ENCODE results near the gene COL5A2.

The COL5A2 gene

GRCh38 chr2:189046320-189046719 is 133.2 kb downstream of the COL5A2 start:
- no peak for DNase-seq

- no peak for DNase-seq
Observed at GRCh38 chr2:189045836-189046235, 133.7 kb downstream of the COL5A2 start.

- no peak for DNase-seq
Observed at GRCh38 chr2:189037518-189037917, 142.0 kb downstream of the COL5A2 start.

- no peak for DNase-seq
Observed at GRCh38 chr2:189024901-189025618, 154.5 kb downstream of the COL5A2 start.

- DNase-seq: no peak
Observed at GRCh38 chr2:189022492-189022891, 157.1 kb downstream of the COL5A2 start.

GRCh38 chr2:189022053-189022481 is 157.5 kb downstream of the COL5A2 start:
- DNase-seq: no peak

- DNase-seq: no peak
Observed at GRCh38 chr2:189020179-189020578, 159.4 kb downstream of the COL5A2 start.

- no peak for DNase-seq
Observed at GRCh38 chr2:189018631-189019030, 160.9 kb downstream of the COL5A2 start.

- DNase-seq: no peak
Observed at GRCh38 chr2:189016311-189016861, 163.2 kb downstream of the COL5A2 start.

GRCh38 chr2:189015359-189015758 is 164.2 kb downstream of the COL5A2 start:
- no peak for DNase-seq

- no peak for DNase-seq
Observed at GRCh38 chr2:189014449-189015138, 165.0 kb downstream of the COL5A2 start.

- DNase-seq: no peak
Observed at GRCh38 chr2:189013671-189014448, 165.7 kb downstream of the COL5A2 start.

- DNase-seq: no peak
Observed at GRCh38 chr2:189013031-189013430, 166.5 kb downstream of the COL5A2 start.

- no peak for DNase-seq
Observed at GRCh38 chr2:189012351-189012750, 167.2 kb downstream of the COL5A2 start.

- DNase-seq: no peak
Observed at GRCh38 chr2:189010536-189010935, 169.0 kb downstream of the COL5A2 start.

GRCh38 chr2:189008555-189009262 is 170.9 kb downstream of the COL5A2 start:
- DNase-seq: no peak

GRCh38 chr2:189002079-189002478 is 177.5 kb downstream of the COL5A2 start:
- DNase-seq: no peak

GRCh38 chr2:189000221-189000620 is 179.3 kb downstream of the COL5A2 start:
- DNase-seq: no peak

- no peak for DNase-seq
Observed at GRCh38 chr2:188997263-188997662, 182.3 kb downstream of the COL5A2 start.

- DNase-seq: no peak
Observed at GRCh38 chr2:188993247-188993646, 186.3 kb downstream of the COL5A2 start.

- no peak for DNase-seq
Observed at GRCh38 chr2:188986839-188987238, 192.7 kb downstream of the COL5A2 start.

- no peak for DNase-seq
Observed at GRCh38 chr2:188984680-188985079, 194.9 kb downstream of the COL5A2 start.

- DNase-seq: no peak
Observed at GRCh38 chr2:188984065-188984491, 195.5 kb downstream of the COL5A2 start.

Measured in activated naive CD4-positive, alpha-beta T cell treated with anti-CD3 and anti-CD28 coated beads, Interleukin-2, amount 50 U/mL, for 16 hours (primary cell).